Pancreas (tissue), 10 donors: Measurements from ENCODE around the gene SMYD1. TPM values are rescaled to one million over a fixed set of nuclear protein-coding genes. Genes with fewer than 3 reads are reported as not detected.

ENCODE experiments used
- ATAC-seq, 4 donors: fragments of 200-7000 bp; cut with Tn5 transposase; one replicate each; pipeline versions ENCODE4 v1.8.0 to v1.9.1; 2020; ENCODE audit warnings: mild to moderate bottlenecking in 4 of 4, moderate library complexity in 4 of 4
- DNase-seq, 6 donors: peaks; one replicate each; pipeline ENCODE4 v3.0.0-alpha.2; 2020
- FAIRE-seq: peaks from 2 replicates; lab custom pipeline; 2012; peaks lifted over from hg19 to GRCh38; lab: Jason Lieb, UNC
- H3K27ac ChIP-seq, 4 donors: fragments of 200-600 bp; sonication (generic); 1 replicate in 3 of 4; 2 replicates in 1 of 4; pipeline versions ENCODE4 v1.5.0 to v1.8.0; 2020
- H3K27me3 ChIP-seq, 4 donors: fragments of 200-600 bp; one replicate each; pipeline ENCODE4 v1.8.0; 2021
- H3K36me3 ChIP-seq, 3 donors: fragments of 200-600 bp; sonication (generic) in 1 of 3; one replicate each; pipeline versions ENCODE4 v1.5.0 to v1.8.0; 2020 to 2021
- H3K4me1 ChIP-seq, 3 donors: fragments of 200-600 bp; one replicate each; pipeline ENCODE4 v1.8.0; 2021
- H3K4me3 ChIP-seq, 4 donors: fragments of 200-600 bp; sonication (generic) in 2 of 4; one replicate each; pipeline versions ENCODE4 v1.5.0 to v1.8.0; 2020 to 2021
- H3K9me3 ChIP-seq, 4 donors: fragments of 200-600 bp; one replicate each; pipeline ENCODE4 v1.8.0; 2021
- WGBS, 2 donors: extraction: QIAGEN DNeasy Blood & Tissue Kit; methylation state at CpG; one replicate each; pipeline ENCODE4 v1.1.7; 2013; 5-methylcytosine and 5-hydroxymethylcytosine counted together
- intact Hi-C, 3 donors: fragments of 100-400 bp; cut with DNase I; formaldehyde crosslinking; loops; one replicate each; pipeline versions ENCODE4 v1.11.1 to v1.14.2; 2022
- polyA plus RNA-seq, 2 donors: library from polyadenylated mRNA; stranded (reverse); fragments of 200-250 nt; gene quantifications; one replicate each; pipeline ENCODE4 v1.2.3, GENCODE V29; 2013
- total RNA-seq, 6 donors: library from RNA; stranded (reverse); fragmentation: NEBNext Ultra II Directional in 4 of 6; extraction: Animal tissue kit (Norgen Biotek cat#: 25700) in 4 of 6; gene quantifications; one replicate each; pipeline versions ENCODE4 v1.2.1 to v1.2.4, GENCODE V29; 2021 to 2023
- TF ChIP-seq, protein P1 (sequence below), 4 donors: fragments of 200-600 bp; sonication (generic) in 3 of 4; IDR thresholded peaks; one replicate each; pipeline versions ENCODE4 v1.5.0 to v1.8.0; 2021; ENCODE audit warnings: antibody characterized with exemption in 4 of 4
- donor health status: healthy with polysubstance abuse.
- donor health status: DM: no; HTN: no; CAD: no; lungs with moderate emphysema.
- donor health status: DM: no; HTN: no; CAD: no.
- donor health status: control.
- donor health status: control.
- donor health status: Bipolar disorder and iron deficiency.
- donor health status: DM: yes; HTN: yes; CAD: no.
- donor health status: DM: no; HTN: no; CAD: no.
- donor health status: DM: no; HTN: no; CAD: no.
- donor health status: DM: yes; HTN: yes; CAD: no.

The SMYD1 gene
- total and polyA plus RNA-seq, 8 donors, result 0.06 to 0.16 TPM; not detected in 6

DNA sequence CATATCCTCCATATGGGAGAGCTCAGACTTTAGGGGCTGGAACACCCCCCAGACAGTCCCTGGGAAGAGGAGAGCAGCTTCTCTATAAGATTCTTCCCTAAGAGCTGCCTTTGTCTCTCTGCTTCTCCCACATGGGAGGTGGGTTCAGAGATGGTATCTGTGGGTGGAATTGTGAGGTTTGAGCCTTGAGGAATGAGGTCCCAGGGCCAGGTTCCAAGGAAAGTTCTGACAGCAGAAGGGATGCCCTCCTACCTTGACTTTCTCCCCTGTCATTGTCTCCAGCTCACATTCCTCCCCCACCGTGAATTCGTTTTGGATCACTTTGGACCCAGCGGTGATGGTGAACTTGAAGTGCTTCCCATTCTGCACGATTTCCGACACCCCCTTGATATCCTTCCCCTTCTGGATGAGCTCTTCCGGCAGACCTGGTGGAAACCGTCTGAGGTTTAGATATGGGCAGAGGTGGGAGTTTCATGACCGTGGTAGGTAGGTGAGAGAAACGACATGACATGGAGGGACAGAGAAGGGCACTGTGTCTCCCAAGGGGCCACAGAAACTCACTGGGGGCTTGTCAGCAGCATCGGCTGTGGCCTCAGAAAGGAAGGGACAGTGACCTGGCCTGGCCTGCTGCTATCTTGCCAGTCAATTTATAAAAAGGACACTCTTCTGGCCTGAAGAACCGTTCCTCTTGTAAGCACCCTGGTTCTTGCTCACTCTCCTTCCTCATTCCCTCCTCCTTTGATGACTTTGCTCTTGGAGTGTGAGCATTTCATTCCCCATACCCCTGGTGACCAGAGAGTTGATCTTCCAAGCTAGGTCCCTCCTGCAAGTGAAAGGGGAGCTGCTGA lies 58.5 kb downstream of the SMYD1 start:
- H3K9me3 ChIP-seq, result no peaks in the 10 kb centered on the region
- FAIRE-seq, result no peak
- H3K4me1 ChIP-seq, result no peaks in the 10 kb centered on the region
- TF ChIP-seq, protein P1, sequence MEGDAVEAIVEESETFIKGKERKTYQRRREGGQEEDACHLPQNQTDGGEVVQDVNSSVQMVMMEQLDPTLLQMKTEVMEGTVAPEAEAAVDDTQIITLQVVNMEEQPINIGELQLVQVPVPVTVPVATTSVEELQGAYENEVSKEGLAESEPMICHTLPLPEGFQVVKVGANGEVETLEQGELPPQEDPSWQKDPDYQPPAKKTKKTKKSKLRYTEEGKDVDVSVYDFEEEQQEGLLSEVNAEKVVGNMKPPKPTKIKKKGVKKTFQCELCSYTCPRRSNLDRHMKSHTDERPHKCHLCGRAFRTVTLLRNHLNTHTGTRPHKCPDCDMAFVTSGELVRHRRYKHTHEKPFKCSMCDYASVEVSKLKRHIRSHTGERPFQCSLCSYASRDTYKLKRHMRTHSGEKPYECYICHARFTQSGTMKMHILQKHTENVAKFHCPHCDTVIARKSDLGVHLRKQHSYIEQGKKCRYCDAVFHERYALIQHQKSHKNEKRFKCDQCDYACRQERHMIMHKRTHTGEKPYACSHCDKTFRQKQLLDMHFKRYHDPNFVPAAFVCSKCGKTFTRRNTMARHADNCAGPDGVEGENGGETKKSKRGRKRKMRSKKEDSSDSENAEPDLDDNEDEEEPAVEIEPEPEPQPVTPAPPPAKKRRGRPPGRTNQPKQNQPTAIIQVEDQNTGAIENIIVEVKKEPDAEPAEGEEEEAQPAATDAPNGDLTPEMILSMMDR (IDR thresholded peaks at IDR 0.05), result no peak
- H3K4me3 ChIP-seq, result no peak overlapping the region
- no peak for ATAC-seq
- no peaks in the 10 kb centered on the region for H3K36me3 ChIP-seq
- no peak overlapping the region for H3K27ac ChIP-seq
- no peaks in the 10 kb centered on the region for H3K27me3 ChIP-seq
- 73 to 85% methylated on average over 11 of the region's 11 CpGs for WGBS, 2 donors
- intact Hi-C loops, result no loop called here
- no peak for DNase-seq

DNA sequence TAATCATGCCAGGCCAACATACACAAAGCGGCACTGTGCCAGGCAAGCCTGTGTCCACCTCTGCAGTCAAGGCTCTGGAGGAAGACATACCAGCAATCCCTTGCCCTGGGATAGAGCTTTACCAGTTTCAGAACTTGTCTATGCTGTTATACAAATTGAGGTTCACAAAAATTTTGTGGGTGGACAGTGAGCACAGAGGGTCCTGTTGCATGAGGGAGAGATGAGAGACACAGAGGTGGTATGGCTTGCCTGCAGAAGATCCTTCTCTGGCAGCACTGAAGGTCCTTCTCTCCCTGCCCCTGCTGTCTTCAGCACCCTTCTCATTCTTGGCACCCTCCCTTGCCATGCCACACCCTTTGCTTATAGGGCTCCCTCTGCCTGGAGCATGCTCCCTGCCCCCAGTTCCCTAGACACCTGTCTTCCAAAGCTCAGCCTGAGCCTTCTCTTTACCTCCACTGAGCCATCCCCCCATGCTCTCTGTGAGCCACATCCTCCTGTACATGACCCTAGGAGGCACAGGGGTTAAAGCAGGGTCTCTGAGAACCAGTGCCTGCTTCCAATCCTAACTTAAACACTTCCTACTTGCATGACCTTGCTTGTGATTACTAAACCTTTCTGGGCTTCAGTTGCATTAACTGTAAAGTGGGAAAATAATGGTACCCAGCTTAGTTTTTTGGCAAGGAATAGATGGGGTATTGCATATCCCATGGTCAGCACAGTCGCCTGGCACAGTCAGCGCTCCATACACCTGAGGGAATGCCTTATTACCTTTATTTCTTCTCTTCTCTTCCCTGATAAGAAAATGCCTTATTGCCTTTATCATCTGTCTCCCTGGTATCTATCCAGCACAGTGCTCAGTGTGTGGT lies 59.4 kb downstream of the SMYD1 start:
- H3K27ac ChIP-seq, result no peak overlapping the region
- ATAC-seq (no peak), FAIRE-seq (no peak), DNase-seq (no peak)
- TF ChIP-seq, protein P1 (IDR thresholded peaks at IDR 0.05), result no peak
- no peaks in the 10 kb centered on the region for H3K27me3 ChIP-seq
- H3K36me3 ChIP-seq, result no peaks in the 10 kb centered on the region
- 81 to 83% methylated on average over 3 of the region's 3 CpGs for WGBS, 2 donors
- H3K4me1 ChIP-seq, result no peaks in the 10 kb centered on the region
- H3K4me3 ChIP-seq, result no peak overlapping the region
- intact Hi-C loops, result no loop called here
- H3K9me3 ChIP-seq, result no peaks in the 10 kb centered on the region

DNA sequence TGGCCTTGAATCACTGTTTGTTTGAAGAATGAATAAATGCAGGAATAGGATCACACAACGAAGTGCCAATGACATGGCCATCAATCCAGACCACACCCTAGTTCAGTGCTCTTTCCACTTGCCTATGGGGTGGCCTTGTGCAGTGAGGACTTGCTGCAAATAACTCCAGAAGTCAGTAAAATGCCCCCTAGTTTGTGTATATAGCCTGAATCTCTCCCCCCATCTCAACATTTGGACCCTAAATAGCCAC lies 59.9 kb downstream of the SMYD1 start:
- FAIRE-seq, result no peak
- 6 to 9% methylated on average over 1 of the region's 1 CpG for WGBS, 2 donors
- no peak for ATAC-seq
- Histone ChIP-seq H3K27me3 (no peaks in the 10 kb centered on the region), H3K9me3 (no peaks in the 10 kb centered on the region), H3K36me3 (no peaks in the 10 kb centered on the region), H3K4me3 (no peak overlapping the region), H3K4me1 (no peaks in the 10 kb centered on the region), H3K27ac (no peak overlapping the region)
- intact Hi-C loops, result no loop called here
- TF ChIP-seq, protein P1 (IDR thresholded peaks at IDR 0.05), result no peak
- DNase-seq, result no peak

DNA sequence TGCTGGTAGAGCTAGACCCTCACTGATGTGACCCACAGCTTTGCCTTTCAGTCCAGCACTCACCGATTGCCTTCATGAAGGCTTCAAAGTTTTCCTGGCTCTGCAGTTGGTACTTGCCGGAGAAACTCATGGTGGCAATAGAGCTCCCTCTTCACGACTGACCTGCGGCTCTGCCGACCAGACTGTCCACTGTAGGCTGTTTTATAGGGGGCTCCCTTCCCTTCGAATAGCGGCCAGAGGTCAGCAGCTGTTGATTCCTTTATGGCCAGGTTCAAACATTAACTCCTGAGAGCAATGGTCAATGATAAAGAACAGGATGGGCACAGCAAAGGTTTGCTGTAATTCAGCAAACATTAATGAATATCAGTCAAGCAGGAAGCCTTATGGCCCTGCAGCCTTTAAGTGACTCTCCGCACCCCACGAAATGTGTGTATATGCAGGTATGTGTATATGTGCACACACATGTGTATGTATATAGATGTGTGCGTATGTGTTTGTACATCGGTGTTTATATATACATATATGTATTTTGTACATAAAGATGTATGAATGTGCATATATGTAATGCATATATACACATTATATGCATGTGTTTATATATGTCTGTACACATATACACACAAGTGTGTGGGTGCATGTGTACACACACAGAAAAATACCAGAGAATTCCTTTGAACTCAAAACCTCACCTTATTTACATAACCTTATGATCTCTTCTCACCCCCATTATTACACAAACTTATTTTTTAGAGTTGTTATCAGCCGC lies 60.4 kb downstream of the SMYD1 start, which contains the start of gene FABP1:
Gene FABP1 (minus strand): TSS at position 175 of the 766 bp plus-strand sequence. CDS start 45 bp downstream, at position 130.
- FAIRE-seq, result no peak
- WGBS, 2 donors, result 66 to 69% methylated on average over 12 of the region's 12 CpGs
- no peak within 1 kb of the TSS for H3K4me3 ChIP-seq
- H3K9me3 ChIP-seq, result no peaks in the 10 kb centered on the region
- TF ChIP-seq, protein P1 (IDR thresholded peaks at IDR 0.05), result no peak
- no peaks in the 10 kb centered on the region for H3K27me3 ChIP-seq
- no peak for ATAC-seq
- H3K4me1 ChIP-seq, result no peaks in the 10 kb centered on the region
- no peaks in the 10 kb centered on the region for H3K36me3 ChIP-seq
- H3K27ac ChIP-seq, result no peak within 1 kb of the TSS
- DNase-seq, result no peak
- intact Hi-C loops, result no loop called here
